Measurements from ENCODE around the gene ITPR3. TPM values are rescaled to one million over a fixed set of nuclear protein-coding genes. Genes with fewer than 3 reads are reported as not detected.
A peak's percentile ranks its signal among the peaks of the same experiment; 100 is the strongest.

ITPR3 gene
- total and polyA plus RNA-seq, 2 donors (not counting 3 experiments of a cell fraction or from before 2014, with no cell fraction given): 28.8 to 52.2 TPM

DNA sequence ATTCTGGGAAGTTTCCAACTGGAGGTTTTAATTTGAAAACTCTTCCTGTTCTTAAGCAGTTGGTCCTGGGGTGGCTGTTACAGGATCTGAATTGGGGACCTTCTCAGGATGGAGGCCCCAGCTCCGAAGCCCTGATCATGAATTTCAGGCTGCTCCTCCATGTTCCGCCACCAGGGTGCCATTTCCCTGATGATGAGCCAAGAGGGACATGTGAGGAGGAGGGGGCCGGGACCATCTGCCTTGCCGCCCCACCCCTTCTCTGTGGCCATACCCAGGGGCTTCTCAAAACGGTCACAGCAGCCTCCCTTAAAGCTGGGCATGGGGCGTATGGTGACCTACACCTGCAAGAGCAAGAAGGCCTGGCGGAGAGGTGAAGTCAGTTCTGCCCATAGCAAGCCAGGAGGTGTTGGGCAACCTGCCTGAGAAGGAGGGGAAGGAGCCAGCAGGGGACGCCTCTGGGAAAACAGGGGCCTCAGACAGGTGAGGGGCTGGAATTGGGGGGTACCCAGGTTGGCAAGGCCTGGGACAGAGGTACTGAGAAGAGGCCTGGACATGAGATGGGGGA is 37.4 kb upstream of the ITPR3 start:
- no peaks in the 10 kb centered on the region for H3K9me3 ChIP-seq (replicated peaks; ENCODE audit: control insufficient read depth, insufficient read depth, low read length)
- H3K9me1 ChIP-seq (replicated peaks; ENCODE audit: control insufficient read depth, extremely low read depth, insufficient read depth, low read length): no peaks in the 10 kb centered on the region
- H2AFZ ChIP-seq (ENCODE audit: low read depth, low read length): no peak overlapping the region
- H3K27me3 ChIP-seq (ENCODE audit: control insufficient read depth in 2 of 2, insufficient read depth in 2 of 2, low read length in 2 of 2): no peaks in the 10 kb centered on the region
- FAIRE-seq: peak; percentile 43
- BruUV-seq (replicated peaks): no TSS peak
- H3K36me3 ChIP-seq (ENCODE audit: control insufficient read depth in 2 of 2, extremely low read depth in 1 of 2, insufficient read depth in 2 of 2, low read length in 2 of 2): no peaks in the 10 kb centered on the region
- H3K4me2 ChIP-seq (ENCODE audit: insufficient read depth, low read length): no peak overlapping the region
- H3K4me3 ChIP-seq (replicated peaks in 1 of 3; ENCODE audit: insufficient read depth in 1 of 3, low read depth in 1 of 3, low read length in 3 of 3): no peak overlapping the region
- H4K20me1 ChIP-seq (replicated peaks; ENCODE audit: control insufficient read depth, extremely low read depth, insufficient read depth, low read length): no peaks in the 10 kb centered on the region
- H3K9ac ChIP-seq (replicated peaks; ENCODE audit: extremely low read depth, insufficient read depth, low read length): no peak overlapping the region
- no peak overlapping the region for H3K27ac ChIP-seq (ENCODE audit: insufficient read depth, low read depth, low read length)
- H3K79me2 ChIP-seq (ENCODE audit: control insufficient read depth, insufficient read depth, low read length): peaks cover 12% of the 10 kb centered on the region
- H3K4me1 ChIP-seq (ENCODE audit: control insufficient read depth, extremely low read depth, insufficient read depth, low read length): peaks cover 6% of the 10 kb centered on the region
- ChIA-PET POLR2A (no interaction called here), CTCF (interaction anchor here (0.6 to 7.0 kb wide), 8 partner anchors 14 to 444 kb away, joined by 3 to 97 read pairs (median 4); no protein-coding TSS in a partner anchor)
- dilution Hi-C loops (cut with MboI; ENCODE audit: extremely low pct_ligation_motif_present, low sequenced_read_pairs): no loop called here
- TF ChIP-seq EZH2 (IDR thresholded peaks at IDR 0.05; ENCODE audit: borderline replicate concordance, low read depth, low read length, severe bottlenecking): no peak
- TF ChIP-seq MYC (IDR thresholded peaks at IDR 0.05; ENCODE audit: low read depth, low read length): no peak
- TF ChIP-seq, protein P1, sequence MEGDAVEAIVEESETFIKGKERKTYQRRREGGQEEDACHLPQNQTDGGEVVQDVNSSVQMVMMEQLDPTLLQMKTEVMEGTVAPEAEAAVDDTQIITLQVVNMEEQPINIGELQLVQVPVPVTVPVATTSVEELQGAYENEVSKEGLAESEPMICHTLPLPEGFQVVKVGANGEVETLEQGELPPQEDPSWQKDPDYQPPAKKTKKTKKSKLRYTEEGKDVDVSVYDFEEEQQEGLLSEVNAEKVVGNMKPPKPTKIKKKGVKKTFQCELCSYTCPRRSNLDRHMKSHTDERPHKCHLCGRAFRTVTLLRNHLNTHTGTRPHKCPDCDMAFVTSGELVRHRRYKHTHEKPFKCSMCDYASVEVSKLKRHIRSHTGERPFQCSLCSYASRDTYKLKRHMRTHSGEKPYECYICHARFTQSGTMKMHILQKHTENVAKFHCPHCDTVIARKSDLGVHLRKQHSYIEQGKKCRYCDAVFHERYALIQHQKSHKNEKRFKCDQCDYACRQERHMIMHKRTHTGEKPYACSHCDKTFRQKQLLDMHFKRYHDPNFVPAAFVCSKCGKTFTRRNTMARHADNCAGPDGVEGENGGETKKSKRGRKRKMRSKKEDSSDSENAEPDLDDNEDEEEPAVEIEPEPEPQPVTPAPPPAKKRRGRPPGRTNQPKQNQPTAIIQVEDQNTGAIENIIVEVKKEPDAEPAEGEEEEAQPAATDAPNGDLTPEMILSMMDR (IDR thresholded peaks at IDR 0.05; ENCODE audit: extremely low read depth in 1 of 2, insufficient read depth in 1 of 2, low read depth in 1 of 2, low read length in 2 of 2): peak; percentile 37 to 50
- TF ChIP-seq, protein P2, sequence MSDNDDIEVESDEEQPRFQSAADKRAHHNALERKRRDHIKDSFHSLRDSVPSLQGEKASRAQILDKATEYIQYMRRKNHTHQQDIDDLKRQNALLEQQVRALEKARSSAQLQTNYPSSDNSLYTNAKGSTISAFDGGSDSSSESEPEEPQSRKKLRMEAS (IDR thresholded peaks at IDR 0.05; ENCODE audit: insufficient read depth, insufficient read length): no peak
- intact Hi-C loops (cut with micrococcal nuclease): loop anchor here (2.0 kb wide), 2 partner anchors 187 to 571 kb away; no protein-coding TSS in a partner anchor
- DNase-seq (ENCODE audit: low read depth, low spot score): no peak

All from endothelial cell of umbilical vein (primary cell).